GM12872 (cell line): Measurements from ENCODE around the gene CDC45.

Experiments used
- TF ChIP-seq, protein P1 (sequence below): IDR thresholded peaks from 3 replicates; pipeline ENCODE4 v1.5.1; 2011; ENCODE audit warnings: low read depth, mild to moderate bottlenecking, low read length, moderate library complexity; ENCODE audit not compliant: insufficient read depth

Gene CDC45

DNA sequence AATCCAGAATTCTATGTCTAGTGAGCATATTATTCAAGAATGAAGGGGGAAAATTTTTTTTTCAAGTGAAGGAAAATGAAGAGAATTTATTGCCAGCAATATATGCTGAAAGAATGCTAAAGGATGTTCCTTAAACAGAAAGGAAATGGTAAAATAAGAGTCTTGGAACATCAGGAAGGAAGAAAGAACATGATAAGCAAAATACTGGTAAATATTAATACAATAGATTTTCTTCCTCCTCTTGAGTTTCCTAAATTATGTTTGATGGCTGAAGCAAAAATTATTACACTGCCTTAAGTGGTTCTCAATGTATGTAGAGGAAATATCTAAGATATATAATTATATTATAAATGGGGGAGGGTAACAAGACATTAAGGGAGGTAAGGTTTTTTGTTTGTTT is 54.1 kb downstream of the CDC45 start:
- TF ChIP-seq, protein P1, sequence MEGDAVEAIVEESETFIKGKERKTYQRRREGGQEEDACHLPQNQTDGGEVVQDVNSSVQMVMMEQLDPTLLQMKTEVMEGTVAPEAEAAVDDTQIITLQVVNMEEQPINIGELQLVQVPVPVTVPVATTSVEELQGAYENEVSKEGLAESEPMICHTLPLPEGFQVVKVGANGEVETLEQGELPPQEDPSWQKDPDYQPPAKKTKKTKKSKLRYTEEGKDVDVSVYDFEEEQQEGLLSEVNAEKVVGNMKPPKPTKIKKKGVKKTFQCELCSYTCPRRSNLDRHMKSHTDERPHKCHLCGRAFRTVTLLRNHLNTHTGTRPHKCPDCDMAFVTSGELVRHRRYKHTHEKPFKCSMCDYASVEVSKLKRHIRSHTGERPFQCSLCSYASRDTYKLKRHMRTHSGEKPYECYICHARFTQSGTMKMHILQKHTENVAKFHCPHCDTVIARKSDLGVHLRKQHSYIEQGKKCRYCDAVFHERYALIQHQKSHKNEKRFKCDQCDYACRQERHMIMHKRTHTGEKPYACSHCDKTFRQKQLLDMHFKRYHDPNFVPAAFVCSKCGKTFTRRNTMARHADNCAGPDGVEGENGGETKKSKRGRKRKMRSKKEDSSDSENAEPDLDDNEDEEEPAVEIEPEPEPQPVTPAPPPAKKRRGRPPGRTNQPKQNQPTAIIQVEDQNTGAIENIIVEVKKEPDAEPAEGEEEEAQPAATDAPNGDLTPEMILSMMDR = no peak

DNA sequence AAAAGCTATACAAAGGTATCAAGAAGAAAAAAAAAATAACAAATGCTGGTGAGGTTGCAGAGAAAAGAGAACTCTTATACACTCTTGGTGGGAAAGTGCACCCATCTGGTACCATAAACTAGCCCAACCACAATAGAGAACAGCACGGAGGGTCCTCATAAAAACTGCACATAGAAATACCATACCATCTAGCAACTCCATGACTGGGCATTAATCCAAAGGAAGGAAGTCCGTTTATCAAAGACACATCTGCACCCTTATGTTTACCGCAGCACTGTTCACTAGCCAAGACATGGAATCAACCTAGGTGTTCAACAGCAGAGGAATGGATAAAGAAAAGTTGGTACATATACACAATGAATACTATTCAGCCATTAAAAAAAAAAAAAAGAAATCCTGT is 55.3 kb downstream of the CDC45 start:
- TF ChIP-seq, protein P1 = no peak

DNA sequence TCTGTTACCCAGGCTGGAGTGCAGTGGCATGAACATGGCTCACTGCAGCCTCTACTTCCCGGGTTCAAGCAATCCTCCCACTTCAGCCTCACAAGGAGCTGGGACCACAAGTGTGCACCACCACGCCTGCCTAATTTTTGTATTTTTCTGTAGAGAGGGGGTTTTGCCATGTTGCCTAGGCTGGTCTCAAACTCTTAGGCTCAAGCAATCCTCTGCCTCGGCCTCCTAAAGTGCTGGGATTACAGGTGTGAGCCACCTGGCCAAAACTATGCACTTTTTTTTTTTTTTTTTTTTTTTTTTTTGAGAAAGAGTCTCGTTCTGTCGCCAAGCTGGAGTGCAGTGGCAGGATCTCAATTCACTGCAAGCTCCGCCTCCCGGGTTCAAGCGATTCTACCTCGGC is 56.8 kb downstream of the CDC45 start:
- TF ChIP-seq, protein P1 = no peak

DNA sequence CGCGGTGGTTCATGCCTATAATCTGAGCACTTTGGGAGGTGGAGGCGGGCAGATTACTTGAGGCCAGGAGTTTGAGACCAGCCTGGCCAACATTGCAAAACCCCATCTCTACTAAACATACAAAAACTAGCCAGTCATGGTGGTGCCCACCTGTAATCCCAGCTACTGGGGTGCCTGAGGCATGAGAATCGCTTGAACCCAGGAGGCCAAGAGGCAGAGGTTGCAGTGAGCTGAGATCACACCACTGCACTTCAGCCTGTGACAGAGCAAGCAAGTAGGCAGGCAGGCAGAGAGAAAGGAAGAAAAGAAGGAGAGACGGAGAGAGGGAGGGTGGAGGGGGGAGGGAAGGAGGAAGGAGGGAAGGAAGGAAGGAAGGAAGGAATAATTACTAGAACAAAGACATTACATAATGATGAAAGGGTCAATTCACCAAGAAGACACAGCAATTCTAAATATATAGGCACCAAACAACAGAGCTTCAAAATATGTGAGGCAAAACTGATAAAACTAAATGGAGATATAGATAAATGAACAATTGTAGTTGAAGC is 58.3 kb downstream of the CDC45 start:
- TF ChIP-seq, protein P1 = no peak

DNA sequence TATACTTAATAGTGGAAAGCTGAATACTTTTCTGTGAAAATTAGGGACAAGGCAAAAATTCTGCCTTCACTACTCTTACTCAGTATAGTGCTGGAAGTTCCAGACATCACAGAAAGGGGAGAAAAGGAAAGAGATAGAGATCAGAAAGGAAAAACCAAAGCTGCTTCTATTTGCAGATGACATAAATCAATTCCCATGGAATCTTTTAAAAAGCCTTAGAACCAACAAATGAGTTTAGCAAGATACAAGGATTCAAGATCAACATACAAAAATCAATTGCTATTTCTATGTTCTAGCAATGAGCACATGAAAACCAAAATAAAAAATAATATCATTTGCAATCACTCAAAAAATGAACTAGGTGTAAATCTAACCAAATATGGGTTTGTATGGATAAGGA is 60.7 kb downstream of the CDC45 start:
- TF ChIP-seq, protein P1 = no peak

DNA sequence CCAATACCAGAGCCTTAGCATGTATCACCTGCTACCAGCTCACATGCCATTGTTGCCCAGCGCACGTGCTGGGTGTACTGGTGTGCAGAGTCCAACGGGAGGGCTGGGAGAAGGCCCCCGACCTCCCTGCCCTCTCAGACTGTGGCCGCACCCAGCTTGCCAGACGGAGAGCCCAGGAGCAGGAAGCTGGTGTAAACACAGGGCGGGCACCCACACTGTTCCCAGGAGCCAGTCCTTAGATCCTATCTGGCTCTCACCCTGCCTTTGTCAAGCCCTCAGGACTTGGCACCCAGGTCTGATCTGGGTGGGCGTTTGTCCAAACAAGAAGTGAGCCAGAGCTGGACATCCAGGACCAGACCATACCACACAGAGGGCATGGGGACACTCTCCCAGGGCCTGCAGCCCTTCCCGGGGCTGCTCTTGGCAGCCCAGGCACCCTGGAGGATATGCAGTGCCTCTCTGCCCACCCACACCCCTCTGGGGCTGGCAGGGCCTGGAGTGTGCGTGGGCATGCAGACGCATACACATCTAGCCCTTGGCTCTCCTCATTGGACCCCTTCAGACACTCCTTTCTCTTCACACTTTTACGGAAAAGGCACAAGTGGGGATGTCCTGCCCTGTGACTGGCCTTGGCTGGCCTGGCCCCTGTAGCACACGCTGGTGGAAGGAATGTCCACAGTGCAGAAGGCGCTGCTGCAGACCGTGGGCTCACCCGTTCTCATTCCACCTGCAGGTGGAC is 64.4 kb downstream of the CDC45 start:
- TF ChIP-seq, protein P1 = no peak

DNA sequence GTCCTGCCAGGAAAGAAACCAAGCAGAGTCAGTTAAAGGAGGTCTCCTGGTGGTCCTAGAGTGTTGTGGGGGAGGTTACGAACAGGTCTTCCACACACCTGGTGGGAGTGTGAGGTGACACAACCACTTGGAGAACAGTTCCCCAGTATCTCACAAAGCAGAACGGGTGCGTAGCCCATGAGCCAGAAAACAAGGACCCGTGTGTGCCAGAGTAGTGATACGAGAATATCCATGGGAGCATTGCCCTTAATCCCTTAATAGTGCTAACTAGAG is 66.2 kb downstream of the CDC45 start:
- TF ChIP-seq, protein P1 = no peak
